NCI-H1436 treated with DMSO at 0.1 percent for 48 hours (cell line): ENCODE measurements around the gene C4orf54.

ENCODE experiments used
- DNase-seq: peaks from one replicate; lab custom pipeline; 2025; lab: John Stamatoyannopoulos, UW

The C4orf54 gene

GRCh38 chr4:99651811-99652485, 5.7 kb downstream of the C4orf54 start:
- DNase-seq, result no peak

DNA sequence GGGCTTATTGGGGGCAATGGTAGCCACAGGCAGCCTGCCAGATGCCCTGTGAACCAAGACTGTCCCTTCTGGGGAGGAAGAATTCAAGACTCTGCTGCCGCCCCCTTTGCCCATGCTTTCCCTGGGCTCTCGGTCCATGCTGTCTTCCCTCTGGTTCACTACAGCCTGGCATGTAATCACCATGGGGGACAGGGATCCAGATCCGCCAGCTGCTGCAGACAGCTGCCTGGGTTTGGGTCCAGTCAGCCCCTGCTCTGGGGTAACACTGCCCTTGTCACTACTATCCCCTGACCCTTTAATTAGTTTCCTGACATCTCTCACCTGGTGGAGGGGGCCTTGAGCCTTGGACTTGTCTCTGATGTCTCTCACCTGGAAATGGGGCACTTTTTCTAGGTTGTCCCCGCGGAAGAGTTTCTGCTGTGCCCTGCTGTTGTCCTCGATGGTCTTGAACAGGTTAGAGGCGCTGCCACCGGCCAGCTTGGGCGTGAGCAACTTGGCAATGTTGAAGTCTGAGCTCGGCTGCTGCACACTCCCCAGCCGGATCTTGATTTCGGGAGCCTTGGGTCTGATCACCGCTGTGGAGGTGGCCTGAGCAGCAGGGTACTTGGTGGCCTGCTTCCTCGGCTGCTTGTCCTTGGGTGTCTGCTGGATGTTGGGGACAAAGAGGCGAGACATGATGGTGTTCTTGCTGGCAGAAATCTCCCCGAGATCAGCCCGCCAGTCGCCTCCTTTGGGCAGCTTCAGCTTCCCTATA, 6.4 kb downstream of the C4orf54 start:
- DNase-seq, result no peak

GRCh38 chr4:99649778-99650177, 7.8 kb downstream of the C4orf54 start:
- no peak for DNase-seq

- no peak for DNase-seq
Measured at GRCh38 chr4:99649208-99649607, 8.4 kb downstream of the C4orf54 start.

- DNase-seq, result no peak
Measured at GRCh38 chr4:99648321-99648720, 9.3 kb downstream of the C4orf54 start.

DNA sequence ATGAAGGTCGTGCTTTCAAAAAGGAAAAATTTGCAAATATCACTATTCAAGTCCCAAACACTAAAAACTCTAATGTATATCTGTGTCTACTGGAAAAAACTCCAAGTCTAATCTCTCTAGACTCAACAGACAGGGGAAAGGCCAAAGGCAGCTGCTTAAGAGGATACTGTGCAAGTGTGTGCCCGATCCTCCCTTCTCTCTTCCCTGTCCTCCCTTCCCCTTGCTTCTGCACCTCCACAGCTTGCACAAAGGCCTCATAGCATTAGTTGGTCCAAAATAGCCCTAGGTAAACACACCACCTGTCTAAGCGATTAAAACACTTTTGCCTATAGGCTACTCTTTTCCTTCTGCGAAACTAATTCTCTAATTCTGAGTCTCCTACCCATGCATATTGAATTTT, 10.6 kb downstream of the C4orf54 start:
- DNase-seq, result no peak

GRCh38 chr4:99645638-99646037, 12.0 kb downstream of the C4orf54 start:
- no peak for DNase-seq

DNA sequence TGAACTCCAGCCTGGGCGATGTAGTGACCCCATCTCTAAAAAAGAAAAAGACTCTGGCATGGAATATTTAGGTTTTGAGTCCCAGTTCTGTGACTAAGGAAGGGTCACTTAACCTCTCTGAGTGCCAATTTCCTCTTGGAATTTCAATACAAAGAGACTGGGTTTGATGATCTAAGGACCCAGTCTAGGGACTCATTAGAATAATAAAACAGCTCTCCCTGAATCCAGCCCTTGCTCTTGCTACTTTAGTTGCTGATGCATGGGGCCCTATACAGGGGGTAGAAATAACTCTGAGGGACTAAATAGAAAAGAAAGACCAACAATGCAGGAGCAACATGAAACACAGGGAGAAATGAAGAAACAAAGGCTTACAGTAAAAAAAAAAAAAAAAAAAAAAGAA, 12.6 kb downstream of the C4orf54 start:
- DNase-seq, result no peak

DNA sequence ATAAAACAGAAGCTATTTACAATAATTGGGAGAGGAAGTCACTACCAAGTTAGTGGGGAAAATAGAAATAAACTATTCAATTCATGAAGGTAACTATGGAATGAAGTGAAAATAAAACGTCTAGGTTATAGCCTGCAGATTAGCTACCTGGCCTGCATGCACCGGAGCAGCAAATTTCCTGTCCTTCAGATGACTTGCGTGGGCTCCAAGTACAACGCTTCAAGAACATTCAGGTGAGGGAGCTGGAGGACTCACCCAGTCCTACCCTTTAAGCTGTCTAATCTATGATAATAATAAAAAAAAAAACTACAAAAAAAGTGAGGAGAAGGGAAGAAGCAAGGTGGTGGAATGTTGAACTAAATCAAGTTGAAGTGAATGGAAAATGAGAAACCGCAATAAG, 13.2 kb downstream of the C4orf54 start:
- no peak for DNase-seq

- DNase-seq, result no peak
Measured at GRCh38 chr4:99642725-99643489, 14.7 kb downstream of the C4orf54 start.

- DNase-seq, result no peak
Measured at GRCh38 chr4:99640676-99641075, 17.0 kb downstream of the C4orf54 start.

DNA sequence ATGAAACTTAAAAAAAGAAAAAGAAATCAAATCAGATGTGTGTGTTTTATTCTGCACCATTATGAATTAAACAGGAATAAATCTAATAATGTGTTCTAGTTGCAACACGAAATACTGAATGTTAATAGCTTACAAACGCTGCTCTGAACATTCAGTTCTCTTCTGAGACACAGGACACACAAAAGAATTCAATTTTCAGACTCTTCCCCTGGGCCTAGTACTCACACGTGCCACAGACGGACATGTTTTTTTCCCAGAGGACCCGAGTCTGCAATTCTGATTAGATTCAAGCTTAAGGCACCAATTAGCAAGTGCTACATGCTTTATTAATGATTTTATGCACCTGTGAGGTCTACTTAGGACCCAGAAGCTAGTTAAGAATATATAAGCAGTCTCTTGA, 20.5 kb downstream of the C4orf54 start:
- peak; percentile 35 for DNase-seq

DNA sequence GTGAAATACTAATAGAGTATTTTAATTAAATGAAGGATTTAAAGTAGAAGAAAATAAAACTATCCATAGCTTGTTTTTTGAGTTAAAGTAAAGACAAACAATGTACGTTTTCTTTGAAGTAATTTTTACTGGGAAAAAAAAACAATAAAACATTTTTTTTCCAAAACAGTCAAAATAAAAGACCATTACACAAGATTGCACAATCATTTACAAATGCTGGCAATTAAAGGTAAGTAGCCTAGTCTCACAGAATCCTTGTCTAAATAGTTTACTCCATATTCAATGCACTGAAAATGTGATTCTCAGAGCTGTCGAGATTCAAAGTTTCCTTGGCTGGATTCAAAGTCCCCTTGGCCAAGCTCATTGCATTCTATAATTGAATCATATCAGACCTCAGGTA, 21.2 kb downstream of the C4orf54 start:
- DNase-seq, result no peak

- DNase-seq, result no peak
Measured at GRCh38 chr4:99635601-99636000, 22.0 kb downstream of the C4orf54 start.

DNA sequence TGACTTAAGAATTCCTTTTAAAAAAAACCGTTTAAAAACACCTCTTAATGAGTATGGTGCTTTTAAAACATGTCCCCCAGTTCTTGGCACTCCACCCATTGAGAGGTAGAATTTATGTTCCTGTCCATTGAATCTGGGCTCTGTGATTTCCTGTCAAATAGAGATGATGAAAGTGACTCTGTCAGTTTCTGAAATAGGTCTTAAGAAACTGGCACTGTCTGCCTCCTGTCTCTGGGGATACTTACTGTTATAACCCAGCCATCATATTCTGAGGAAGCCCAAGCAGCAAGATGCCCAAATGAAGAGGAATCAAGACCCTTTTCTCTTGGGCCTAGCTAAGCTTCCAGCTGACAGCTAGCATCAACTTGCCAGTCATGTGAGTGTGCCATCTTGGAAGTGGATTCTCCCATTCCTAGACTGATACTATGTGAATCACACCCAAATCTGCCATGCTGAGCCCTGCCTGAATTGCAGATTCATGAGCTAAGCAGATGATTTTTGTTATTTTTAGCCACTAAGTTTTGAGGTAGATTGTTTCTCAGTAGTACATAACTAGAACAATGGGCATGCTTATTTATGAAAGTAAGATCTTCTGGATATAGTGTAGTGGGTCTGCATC, 22.8 kb downstream of the C4orf54 start:
- DNase-seq, result no peak

DNA sequence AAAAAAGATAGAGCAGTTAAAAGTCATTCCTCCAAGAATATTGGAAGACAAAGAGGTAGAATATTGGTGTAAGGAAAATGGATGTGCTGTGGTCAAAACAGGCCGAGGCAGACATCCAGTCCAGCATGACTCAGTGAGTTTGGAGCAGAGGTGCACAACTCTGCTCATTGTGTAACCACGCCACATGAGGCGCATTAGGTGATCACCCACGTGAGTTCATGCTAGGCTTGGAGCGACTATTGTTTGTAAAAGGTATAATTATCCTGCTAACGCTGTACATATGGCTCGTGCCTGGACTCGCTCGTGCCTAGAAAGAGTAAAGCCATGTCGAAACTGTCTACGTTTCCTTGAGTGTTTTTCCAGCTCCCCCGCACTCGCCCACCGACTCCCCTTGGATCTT, 23.9 kb downstream of the C4orf54 start:
- peak; percentile 91 for DNase-seq

GRCh38 chr4:99630857-99631360, 26.7 kb downstream of the C4orf54 start:
- DNase-seq, result no peak

DNA sequence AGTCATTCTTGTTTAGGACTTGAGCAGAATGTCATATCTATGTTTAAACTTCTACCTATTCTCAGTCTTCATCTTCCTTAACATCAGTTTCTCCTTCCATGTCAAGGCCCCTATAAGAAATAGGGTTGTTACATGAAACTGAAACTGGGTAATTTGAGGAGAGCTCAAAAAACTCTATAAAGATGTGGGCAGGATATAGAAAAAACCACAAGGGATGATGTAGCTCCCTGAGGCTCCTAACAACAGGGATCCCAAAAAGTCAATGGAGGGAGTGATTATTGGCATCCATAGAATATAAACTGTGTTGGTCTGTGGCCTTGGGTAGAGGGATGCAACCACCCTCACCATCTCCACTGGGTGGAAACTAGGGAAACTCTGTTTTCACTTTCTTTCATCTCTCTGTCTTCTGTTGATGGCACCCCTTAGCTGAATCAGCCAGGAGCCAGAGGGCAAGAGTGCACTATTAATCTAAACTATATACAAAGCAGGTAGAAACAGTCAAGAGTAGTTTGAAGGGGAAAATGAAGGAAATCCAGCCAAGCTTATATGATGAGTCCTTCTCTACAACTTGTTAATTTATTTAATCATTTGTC, 27.6 kb downstream of the C4orf54 start:
- no peak for DNase-seq

DNA sequence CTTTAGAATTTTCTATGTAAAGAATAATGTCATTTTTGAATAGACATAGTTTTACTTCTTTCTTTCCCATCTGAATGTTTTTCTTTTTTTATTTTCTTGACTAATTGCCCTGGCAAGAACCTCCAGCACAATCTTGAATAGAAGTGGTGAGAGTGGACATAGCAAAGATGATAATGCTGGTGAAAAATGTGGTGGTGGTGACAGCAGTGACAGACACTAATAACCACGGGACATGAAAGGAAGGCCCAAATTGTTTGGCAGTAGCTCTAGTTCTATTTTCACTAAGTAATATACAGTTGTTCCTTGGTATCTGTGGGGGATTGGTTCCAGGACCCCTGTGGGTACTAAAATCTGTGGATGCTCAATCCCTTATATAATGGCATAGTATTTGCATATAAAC, 29.6 kb downstream of the C4orf54 start:
- DNase-seq, result no peak

DNA sequence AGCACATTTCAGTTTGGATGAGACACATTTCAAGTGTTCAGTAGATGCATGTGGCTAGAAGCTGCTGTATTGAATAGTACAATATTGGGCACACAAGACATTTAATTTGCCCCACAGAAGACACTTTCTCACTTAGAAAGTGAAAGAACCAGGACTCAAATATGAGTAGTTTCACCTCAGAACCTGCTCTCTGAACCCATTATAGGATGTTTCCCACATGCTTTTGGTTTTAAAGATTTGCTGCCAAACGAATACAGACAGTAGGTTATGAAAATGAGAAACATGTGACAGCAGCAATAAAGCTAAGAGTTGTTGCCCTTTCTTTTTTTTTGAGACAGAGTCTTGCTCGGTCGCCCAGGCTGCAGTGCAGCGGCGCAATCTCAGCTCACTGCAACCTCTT, 32.3 kb downstream of the C4orf54 start:
- DNase-seq, result no peak

DNA sequence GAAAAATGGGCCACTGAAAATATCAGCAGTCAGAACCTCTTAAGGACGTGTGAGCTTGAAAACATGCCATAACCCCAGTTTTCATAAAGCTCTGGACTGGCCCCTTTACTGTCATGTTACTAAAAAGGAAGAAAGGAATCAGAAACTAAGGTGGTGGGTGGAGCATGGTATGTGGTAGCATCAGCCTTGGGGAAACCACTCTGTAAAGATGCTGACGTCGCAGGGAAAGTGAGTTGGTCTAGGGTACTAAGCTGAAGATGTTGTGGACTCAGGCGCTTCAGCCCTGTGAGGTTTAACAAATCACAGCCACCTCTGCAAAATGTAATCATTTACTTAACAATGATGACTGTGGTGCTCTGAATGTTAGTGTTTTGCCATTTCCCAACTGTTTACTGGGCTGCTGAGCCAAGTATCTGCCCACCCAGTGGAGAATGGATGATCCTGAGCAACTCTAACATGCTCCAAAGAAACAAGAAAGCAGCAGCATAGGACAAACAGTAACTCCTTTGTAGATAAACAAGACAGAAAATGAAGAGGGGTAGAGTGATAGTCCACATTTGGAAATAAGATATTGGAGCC, 33.4 kb downstream of the C4orf54 start:
- no peak for DNase-seq

- DNase-seq, result no peak
Measured at GRCh38 chr4:99622341-99622740, 35.3 kb downstream of the C4orf54 start.
